Right lobe of liver (tissue), 6 donors: ENCODE results near the gene PDZK1. TPM values are rescaled to one million over a fixed set of nuclear protein-coding genes. Genes with fewer than 3 reads are reported as not detected.
"Not testable (repeated sequence)": the region's sequence is repeated elsewhere in the genome, so short reads cannot be mapped to it uniquely, and the experiment has no call there.

Experiments
- ATAC-seq, 4 donors: fragments of 200-7000 bp; cut with Tn5 transposase; one replicate each; pipeline ENCODE4 v1.9.1; 2020; ENCODE audit warnings: mild to moderate bottlenecking in 4 of 4, moderate library complexity in 4 of 4
- DNase-seq, 3 donors: peaks; one replicate each; pipeline ENCODE4 v3.0.0-alpha.2; 2020
- H3K27ac ChIP-seq, 3 donors: fragments of 200-600 bp; one replicate each; pipeline ENCODE4 v1.8.0; 2022
- H3K27me3 ChIP-seq, 2 donors: fragments of 200-600 bp; one replicate each; pipeline ENCODE4 v1.8.0; 2022
- H3K36me3 ChIP-seq, 4 donors: fragments of 200-600 bp; sonication (generic) in 1 of 4; one replicate each; pipeline versions ENCODE4 v1.5.1 to v1.8.0; 2017 to 2022; ENCODE audit warnings: control low read depth in 1 of 4
- H3K4me1 ChIP-seq, 4 donors: fragments of 200-600 bp; sonication (generic) in 1 of 4; one replicate each; pipeline versions ENCODE4 v1.5.1 to v1.8.0; 2017 to 2022; ENCODE audit warnings: control low read depth in 1 of 4
- H3K4me3 ChIP-seq, 3 donors: fragments of 200-600 bp; one replicate each; pipeline ENCODE4 v1.8.0; 2022
- H3K9me3 ChIP-seq, 4 donors: fragments of 200-600 bp; sonication (generic) in 1 of 4; one replicate each; pipeline versions ENCODE4 v1.5.1 to v1.8.0; 2017 to 2022; ENCODE audit warnings: control low read depth in 1 of 4
- CTCF ChIP-seq, 4 donors: fragments of 200-600 bp in 3 of 4; fragments of 450-650 bp in 1 of 4; IDR thresholded peaks; one replicate each; pipeline versions ENCODE4 v1.5.1 to v1.8.0; 2016 to 2022; ENCODE audit warnings: antibody characterized with exemption in 4 of 4, mild to moderate bottlenecking in 2 of 4
- POLR2A ChIP-seq: fragments of 450-650 bp; IDR thresholded peaks from one replicate; pipeline ENCODE4 v1.6.1; 2017; ENCODE audit warnings: antibody characterized with exemption, mild to moderate bottlenecking
- WGBS: methylation state at CpG from one replicate; pipeline ENCODE4 v1.1.6; 2018; ENCODE audit warnings: low coverage, low lambda C conversion rate; ENCODE audit not compliant: insufficient coverage; ENCODE audit errors: missing lambda C conversion rate; 5-methylcytosine and 5-hydroxymethylcytosine counted together
- intact Hi-C, 2 donors: fragments of 100-400 bp; cut with DNase I; formaldehyde crosslinking; loops; one replicate each; pipeline versions ENCODE4 v1.11.2 to v1.14.1; 2022
- total RNA-seq, 6 experiments: library from RNA; depleted of rRNA in 2 of 6; stranded (reverse); fragments of >200 nt in 2 of 6; fragmentation: NEBNext Ultra II Directional in 3 of 6; extraction: Animal tissue kit (Norgen Biotek cat#: 25700) in 3 of 6; gene quantifications; one replicate each; pipeline versions ENCODE4 v1.1.0 to v1.2.4, GENCODE V29; 2016 to 2023
- donor health status: DM: no; HTN: yes; CAD: no.
- donor health status: DM: no; HTN: no; CAD: no.
- donor health status: DM: no; HTN: no; CAD: no.
- donor health status: DM: no; HTN: yes; CAD: no.
- donor health status: DM: no; HTN: yes; CAD: no.

Gene PDZK1
- total RNA-seq, 6 experiments from 2014 or later, result 64.8 to 117 (median 79.2) TPM

- 41% methylated on average over 5 of the region's 5 CpGs for WGBS
- ATAC-seq, result peak; percentile 92 to 98 (median 96)
- DNase-seq, result peak in 2 of 3 donors; percentile 42 to 60
- intact Hi-C loops, result no loop called here
- Histone ChIP-seq H3K27me3 (no peaks in the 10 kb centered on the region), H3K27ac (peak overlapping the region in 2 of 3 donors; percentile 24 to 59), H3K9me3 (no peaks in the 10 kb centered on the region), H3K36me3 (no peaks in the 10 kb centered on the region), H3K4me3 (no peak overlapping the region), H3K4me1 (peaks cover 0 to 14% (median 4%) of the 10 kb centered on the region in 4 donors)
- peak; percentile 38 for TF ChIP-seq POLR2A
- TF ChIP-seq CTCF (IDR thresholded peaks at IDR 0.05), result no peak
Observed at GRCh38 chr1:145729666-145730436, 22.7 kb upstream of the PDZK1 start.

GRCh38 chr1:145729196-145729595, 22.0 kb upstream of the PDZK1 start:
- H3K4me3 ChIP-seq, result no peak overlapping the region
- DNase-seq (no peak), ATAC-seq (no peak)
- no peaks in the 10 kb centered on the region for H3K36me3 ChIP-seq
- WGBS, result 73% methylated on average over 5 of the region's 5 CpGs
- TF ChIP-seq CTCF (IDR thresholded peaks at IDR 0.05) (no peak), POLR2A (no peak)
- no peak overlapping the region for H3K27ac ChIP-seq
- intact Hi-C loops, result no loop called here
- no peaks in the 10 kb centered on the region for H3K9me3 ChIP-seq
- H3K4me1 ChIP-seq, result peaks cover 0 to 14% (median 4%) of the 10 kb centered on the region in 4 donors
- no peaks in the 10 kb centered on the region for H3K27me3 ChIP-seq

GRCh38 chr1:145726193-145726592, 19.0 kb upstream of the PDZK1 start:
- 90% methylated on average over 3 of the region's 5 CpGs for WGBS
- not testable (repeated sequence) for DNase-seq, ATAC-seq

GRCh38 chr1:145720878-145721671, 13.9 kb upstream of the PDZK1 start:
- TF ChIP-seq POLR2A (no peak), CTCF (IDR thresholded peaks at IDR 0.05) (peak; percentile 87 to 95 (median 92))
- intact Hi-C loops, result no loop called here
- H3K9me3 ChIP-seq, result no peaks in the 10 kb centered on the region
- H3K27me3 ChIP-seq, result no peaks in the 10 kb centered on the region
- no peaks in the 10 kb centered on the region for H3K36me3 ChIP-seq
- DNase-seq (peak; percentile 67 to 81 (median 78)), ATAC-seq (peak; percentile 93 to 98 (median 96))
- peaks cover 0 to 4% (median under 1%) of the 10 kb centered on the region in 4 donors for H3K4me1 ChIP-seq
- peak overlapping the region in 1 of 3 donors; percentile 18 for H3K27ac ChIP-seq
- 4% methylated on average over 23 of the region's 47 CpGs for WGBS
- H3K4me3 ChIP-seq, result peak overlapping the region in 2 of 3 donors; percentile 14 to 34

More at GRCh38 chr1:145726193-145726592, 19.0 kb upstream of the PDZK1 start:
- intact Hi-C loops, H3K36me3 ChIP-seq, H3K27me3 ChIP-seq, H3K4me3 ChIP-seq, H3K27ac ChIP-seq, H3K9me3 ChIP-seq: not testable (repeated sequence)
- H3K4me1 ChIP-seq, result peaks cover 0 to 19% (median 4%) of the 10 kb centered on the region in 4 donors

GRCh38 chr1:145720556-145720877, 13.3 kb upstream of the PDZK1 start:
- H3K4me3 ChIP-seq, result peak overlapping the region in 1 of 3 donors; percentile 34

More at GRCh38 chr1:145720556-145720877, 13.3 kb upstream of the PDZK1 start:
- Histone ChIP-seq H3K36me3 (no peaks in the 10 kb centered on the region), H3K9me3 (no peaks in the 10 kb centered on the region), H3K4me1 (peaks cover 0 to 7% (median 3%) of the 10 kb centered on the region in 4 donors), H3K27ac (peak overlapping the region in 1 of 3 donors; percentile 18), H3K27me3 (no peaks in the 10 kb centered on the region)
- 36% methylated on average over 3 of the region's 5 CpGs for WGBS
- DNase-seq, result no peak
- TF ChIP-seq POLR2A, result no peak
- TF ChIP-seq CTCF (IDR thresholded peaks at IDR 0.05), result no peak
- peak in 1 of 4 donors; percentile 22 for ATAC-seq
- intact Hi-C loops, result no loop called here
